Amygdala (tissue), 56 donors: ENCODE measurements around the gene TMEM250.

Source experiments
- DNase-seq, 56 donors: peaks; one replicate each; lab custom pipeline; 2025; lab: John Stamatoyannopoulos, UW

TMEM250 gene

GRCh38 chr9:136086213-136086881 is 32.3 kb downstream of the TMEM250 start:
- peak in 21 of 56 donors; percentile 45 to 83 (median 68) for DNase-seq

- DNase-seq, result peak in 54 of 56 donors; percentile 37 to 95 (median 80)
These were observed 32.9 kb downstream of the TMEM250 start for GRCh38 chr9:136085815-136086212.

GRCh38 chr9:136084063-136084944 is 34.4 kb downstream of the TMEM250 start:
- no peak for DNase-seq

- no peak for DNase-seq
These were observed 35.1 kb downstream of the TMEM250 start for GRCh38 chr9:136083558-136084062.

GRCh38 chr9:136082496-136083361 is 35.9 kb downstream of the TMEM250 start:
- DNase-seq, result no peak

- DNase-seq, result no peak
These were observed 36.7 kb downstream of the TMEM250 start for GRCh38 chr9:136081826-136082495.

GRCh38 chr9:136081113-136081825 is 37.4 kb downstream of the TMEM250 start:
- DNase-seq, result no peak

GRCh38 chr9:136080716-136081112 is 38.0 kb downstream of the TMEM250 start:
- DNase-seq, result no peak

GRCh38 chr9:136079916-136080246 is 38.8 kb downstream of the TMEM250 start:
- peak in 6 of 56 donors; percentile 14 to 45 (median 38) for DNase-seq

GRCh38 chr9:136079211-136079915 is 39.3 kb downstream of the TMEM250 start:
- DNase-seq, result no peak

- no peak for DNase-seq
These were observed 40.1 kb downstream of the TMEM250 start for GRCh38 chr9:136078498-136079011.

GRCh38 chr9:136078024-136078423 is 40.7 kb downstream of the TMEM250 start:
- no peak for DNase-seq

GRCh38 chr9:136077491-136077890 is 41.2 kb downstream of the TMEM250 start:
- no peak for DNase-seq

- DNase-seq, result no peak
These were observed 42.6 kb downstream of the TMEM250 start for GRCh38 chr9:136075881-136076678.

GRCh38 chr9:136075134-136075841 is 43.4 kb downstream of the TMEM250 start:
- no peak for DNase-seq

- DNase-seq, result no peak
These were observed 44.0 kb downstream of the TMEM250 start for GRCh38 chr9:136074706-136075105.
